IPS-18a (cell line): ENCODE data around the gene PRKAG2.

ENCODE experiments used
- H3K27ac ChIP-seq: one replicate; pipeline ENCODE4 v1.5.1; 2013; ENCODE audit warnings: low read length
- H3K27me3 ChIP-seq: one replicate; pipeline ENCODE4 v1.6.1; 2013; ENCODE audit warnings: mild to moderate bottlenecking, low read length; ENCODE audit not compliant: control insufficient read depth, insufficient read depth
- H3K36me3 ChIP-seq: one replicate; pipeline ENCODE4 v1.6.1; 2013; ENCODE audit warnings: low read depth, low read length; ENCODE audit not compliant: control insufficient read depth
- H3K4me1 ChIP-seq: one replicate; pipeline ENCODE4 v1.6.1; 2013; ENCODE audit warnings: low read depth, low read length; ENCODE audit not compliant: control insufficient read depth
- H3K4me3 ChIP-seq: one replicate; pipeline ENCODE4 v1.5.1; 2013; ENCODE audit warnings: low read length
- H3K9ac ChIP-seq: one replicate; pipeline ENCODE4 v1.6.1; 2013; ENCODE audit warnings: mild to moderate bottlenecking, low read length, moderate library complexity
- H3K9me3 ChIP-seq: one replicate; pipeline ENCODE4 v1.6.1; 2013; ENCODE audit warnings: low read depth, low read length; ENCODE audit not compliant: control insufficient read depth

The PRKAG2 gene

GRCh38 chr7:151717415-151717814 is 159.5 kb downstream of the PRKAG2 start:
- Histone ChIP-seq H3K27ac (no peak overlapping the region), H3K27me3 (no peaks in the 10 kb centered on the region), H3K9me3 (no peaks in the 10 kb centered on the region), H3K9ac (no peak overlapping the region), H3K36me3 (no peaks in the 10 kb centered on the region), H3K4me3 (no peak overlapping the region), H3K4me1 (no peaks in the 10 kb centered on the region)

GRCh38 chr7:151716323-151716722 is 160.6 kb downstream of the PRKAG2 start:
- no peaks in the 10 kb centered on the region for H3K4me1 ChIP-seq
- no peak overlapping the region for H3K27ac ChIP-seq
- no peak overlapping the region for H3K9ac ChIP-seq
- no peak overlapping the region for H3K4me3 ChIP-seq
- no peaks in the 10 kb centered on the region for H3K27me3 ChIP-seq
- H3K9me3 ChIP-seq = no peaks in the 10 kb centered on the region
- H3K36me3 ChIP-seq = no peaks in the 10 kb centered on the region

GRCh38 chr7:151715666-151716315 is 161.1 kb downstream of the PRKAG2 start:
- Histone ChIP-seq H3K36me3 (no peaks in the 10 kb centered on the region), H3K4me1 (no peaks in the 10 kb centered on the region), H3K9ac (no peak overlapping the region), H3K4me3 (no peak overlapping the region), H3K27ac (no peak overlapping the region), H3K27me3 (no peaks in the 10 kb centered on the region), H3K9me3 (no peaks in the 10 kb centered on the region)

- Histone ChIP-seq H3K9me3 (no peaks in the 10 kb centered on the region), H3K9ac (no peak overlapping the region), H3K27me3 (no peaks in the 10 kb centered on the region), H3K4me1 (no peaks in the 10 kb centered on the region), H3K4me3 (no peak overlapping the region), H3K36me3 (no peaks in the 10 kb centered on the region), H3K27ac (no peak overlapping the region)
Observed at GRCh38 chr7:151714201-151714600, 162.7 kb downstream of the PRKAG2 start.

GRCh38 chr7:151712810-151713125 is 164.1 kb downstream of the PRKAG2 start:
- no peaks in the 10 kb centered on the region for H3K9me3 ChIP-seq
- H3K4me1 ChIP-seq = no peaks in the 10 kb centered on the region
- no peak overlapping the region for H3K9ac ChIP-seq
- no peaks in the 10 kb centered on the region for H3K27me3 ChIP-seq
- H3K36me3 ChIP-seq = no peaks in the 10 kb centered on the region
- no peak overlapping the region for H3K4me3 ChIP-seq
- H3K27ac ChIP-seq = no peak overlapping the region

- Histone ChIP-seq H3K9ac (no peak overlapping the region), H3K4me3 (no peak overlapping the region), H3K27ac (no peak overlapping the region), H3K36me3 (no peaks in the 10 kb centered on the region), H3K4me1 (no peaks in the 10 kb centered on the region), H3K9me3 (no peaks in the 10 kb centered on the region), H3K27me3 (no peaks in the 10 kb centered on the region)
Observed at GRCh38 chr7:151711906-151712809, 164.8 kb downstream of the PRKAG2 start.

- no peak overlapping the region for H3K27ac ChIP-seq
- H3K9ac ChIP-seq = no peak overlapping the region
- H3K4me1 ChIP-seq = no peaks in the 10 kb centered on the region
- no peaks in the 10 kb centered on the region for H3K36me3 ChIP-seq
- no peaks in the 10 kb centered on the region for H3K27me3 ChIP-seq
- H3K9me3 ChIP-seq = no peaks in the 10 kb centered on the region
- H3K4me3 ChIP-seq = no peak overlapping the region
Observed at GRCh38 chr7:151711435-151711872, 165.5 kb downstream of the PRKAG2 start.

- Histone ChIP-seq H3K4me1 (no peaks in the 10 kb centered on the region), H3K9me3 (no peaks in the 10 kb centered on the region), H3K4me3 (no peak overlapping the region), H3K27ac (no peak overlapping the region), H3K27me3 (peaks cover 3% of the 10 kb centered on the region), H3K9ac (no peak overlapping the region), H3K36me3 (no peaks in the 10 kb centered on the region)
Observed at GRCh38 chr7:151710646-151711434, 166.1 kb downstream of the PRKAG2 start.

GRCh38 chr7:151710121-151710640 is 166.7 kb downstream of the PRKAG2 start:
- H3K4me3 ChIP-seq = no peak overlapping the region
- no peaks in the 10 kb centered on the region for H3K4me1 ChIP-seq
- H3K27ac ChIP-seq = no peak overlapping the region
- no peak overlapping the region for H3K9ac ChIP-seq
- H3K27me3 ChIP-seq = peaks cover 3% of the 10 kb centered on the region
- H3K36me3 ChIP-seq = no peaks in the 10 kb centered on the region
- no peaks in the 10 kb centered on the region for H3K9me3 ChIP-seq

GRCh38 chr7:151709141-151710038 is 167.5 kb downstream of the PRKAG2 start:
- Histone ChIP-seq H3K36me3 (no peaks in the 10 kb centered on the region), H3K4me3 (no peak overlapping the region), H3K9me3 (no peaks in the 10 kb centered on the region), H3K27ac (no peak overlapping the region), H3K27me3 (peaks cover 3% of the 10 kb centered on the region), H3K4me1 (no peaks in the 10 kb centered on the region), H3K9ac (no peak overlapping the region)
